HG03066 (cell line): ENCODE measurements around the gene FGF13.

Experiments used
- ATAC-seq: cut with Tn5 transposase; IDR thresholded peaks from one replicate; pipeline ENCODE4 v1.9.1; 2021; ENCODE audit warnings: low read depth; ENCODE audit not compliant: unreplicated experiment

The FGF13 gene

GRCh38 chrX:138711399-138712347, at the start of gene FGF13:
TSS of gene FGF13 (minus strand) at chrX:138711717. CDS start at chrX:138711003, 714 bp downstream.
- no peak for ATAC-seq

- no peak for ATAC-seq
These were observed 47.9 kb upstream of the FGF13 start for GRCh38 chrX:138759217-138759943.

GRCh38 chrX:138756234-138756633, 44.7 kb upstream of the FGF13 start:
- ATAC-seq, result no peak

GRCh38 chrX:138754861-138755260, 43.3 kb upstream of the FGF13 start:
- no peak for ATAC-seq

- no peak for ATAC-seq
These were observed 37.0 kb upstream of the FGF13 start for GRCh38 chrX:138748480-138748879.

- peak; percentile 72 for ATAC-seq
These were observed 33.7 kb upstream of the FGF13 start for GRCh38 chrX:138745196-138745595.

GRCh38 chrX:138742217-138742616, 30.7 kb upstream of the FGF13 start:
- no peak for ATAC-seq

GRCh38 chrX:138740341-138740740, 28.8 kb upstream of the FGF13 start:
- no peak for ATAC-seq

GRCh38 chrX:138723301-138723700, 11.8 kb upstream of the FGF13 start:
- ATAC-seq, result no peak

GRCh38 chrX:138719396-138719795, 7.9 kb upstream of the FGF13 start:
- ATAC-seq, result no peak

GRCh38 chrX:138718941-138719340, 7.4 kb upstream of the FGF13 start:
- ATAC-seq, result no peak

GRCh38 chrX:138710866-138711341, 613 bp downstream of the FGF13 start:
- ATAC-seq, result no peak

GRCh38 chrX:138709886-138710791, 1.4 kb downstream of the FGF13 start:
- ATAC-seq, result no peak

GRCh38 chrX:138708268-138708667, 3.2 kb downstream of the FGF13 start:
- ATAC-seq, result no peak

GRCh38 chrX:138704596-138704995, 6.9 kb downstream of the FGF13 start:
- no peak for ATAC-seq

GRCh38 chrX:138704101-138704500, 7.4 kb downstream of the FGF13 start:
- ATAC-seq, result no peak

GRCh38 chrX:138692591-138692990, 18.9 kb downstream of the FGF13 start:
- no peak for ATAC-seq

- no peak for ATAC-seq
These were observed 20.3 kb downstream of the FGF13 start for GRCh38 chrX:138691186-138691585.

- no peak for ATAC-seq
These were observed 20.9 kb downstream of the FGF13 start for GRCh38 chrX:138690591-138690990.

GRCh38 chrX:138683600-138683999, 27.9 kb downstream of the FGF13 start:
- no peak for ATAC-seq
